HCT116 (cell line): ENCODE data around the gene STH. TPM values are rescaled to one million over a fixed set of nuclear protein-coding genes. Genes with fewer than 3 reads are reported as not detected.

Experiments
- ATAC-seq: fragments of 200-7000 bp; cut with Tn5 transposase; 2 replicates; pipeline ENCODE4 v1.9.1; 2020; ENCODE audit warnings: mild to moderate bottlenecking, moderate library complexity
- BruUV-seq: library from RNA; stranded (reverse); fragments of 400-500 nt; replicated peaks from 2 replicates; lab custom pipeline; 2021; lab: Mats Ljungman, UMichigan
- CTCF ChIA-PET: fragments of 300-600 bp; sonication (Branson Sonifier 250); formaldehyde crosslinking; loops from one replicate; lab custom pipeline; 2021; ENCODE audit warnings: antibody characterized with exemption; lab: Charles Lee
- POLR2A ChIA-PET: fragments of 300-600, 350-600 bp; sonication (Branson Sonifier 250); formaldehyde crosslinking; loops from one replicate; lab custom pipeline; 2021; ENCODE audit warnings: antibody characterized with exemption; lab: Charles Lee
- RAD21 ChIA-PET, 2 experiments: fragments of 300-600 bp; sonication (Branson Sonifier 250); formaldehyde crosslinking; loops; one replicate each; lab custom pipeline; 2023; ENCODE audit warnings: low total read pairs in 2 of 2; ENCODE audit not compliant: uncharacterized antibody in 2 of 2, unreplicated experiment in 2 of 2, low non-redundant PET in 1 of 2; lab: Charles Lee
- DNase-seq: peaks from one replicate; pipeline ENCODE4 v3.0.0-alpha.2; 2010; ENCODE audit warnings: low read depth, low spot score
- H2AFZ ChIP-seq: fragments of 200-600 bp; shearing (Covaris generic), sonication (generic); 2 replicates; pipeline ENCODE4 v1.6.1; 2017; ENCODE audit warnings: low read depth, mixed run types, mixed read lengths, antibody characterized with exemption, low read length; ENCODE audit not compliant: poor library complexity, severe bottlenecking
- H3K27ac ChIP-seq: 2 replicates; pipeline ENCODE4 v1.5.1; 2012; ENCODE audit warnings: low read depth, low read length
- H3K27me3 ChIP-seq: fragments of 200-600 bp; sonication (generic); 2 replicates; pipeline ENCODE4 v1.6.1; 2016; ENCODE audit warnings: mixed run types, low read length, mixed read lengths; ENCODE audit not compliant: insufficient read depth
- H3K36me3 ChIP-seq, 2 experiments: fragments of 200-500 bp in 1 of 2; fragments of 200-600 bp in 1 of 2; sonication (Bioruptor generic) in 1 of 2; sonication (generic) in 1 of 2; 2 replicates each; pipeline versions ENCODE4 v1.5.1 to v1.6.1; 2014 to 2016; ENCODE audit warnings: low read length in 2 of 2, inconsistent platforms in 1 of 2, mixed read lengths in 1 of 2, mixed run types in 1 of 2; ENCODE audit not compliant: insufficient read depth in 2 of 2, control insufficient read depth in 1 of 2
- H3K4me1 ChIP-seq, 2 experiments: fragments of 200-600 bp in 1 of 2; sonication (generic) in 1 of 2; 2 replicates each; pipeline versions ENCODE4 v1.5.1 to v1.6.1; 2012 to 2017; ENCODE audit warnings: low read length in 2 of 2, inconsistent platforms in 1 of 2, mild to moderate bottlenecking in 1 of 2, mixed read lengths in 1 of 2, mixed run types in 1 of 2, moderate library complexity in 1 of 2; ENCODE audit not compliant: insufficient read depth in 2 of 2, control insufficient read depth in 1 of 2
- H3K4me2 ChIP-seq: fragments of 200-600 bp; sonication (generic); 2 replicates; pipeline ENCODE4 v1.6.1; 2017; ENCODE audit warnings: mixed run types, low read length, mixed read lengths
- H3K4me3 ChIP-seq, 2 experiments: fragments of 200-600 bp in 1 of 2; sonication (generic) in 1 of 2; replicated peaks in 1 of 2; 2 replicates each; pipeline ENCODE4 v1.5.1; 2011 to 2016; ENCODE audit warnings: low read length in 2 of 2, control low read depth in 1 of 2, low read depth in 1 of 2, mild to moderate bottlenecking in 1 of 2, mixed read lengths in 1 of 2, mixed run types in 1 of 2
- H3K79me2 ChIP-seq: fragments of 200-600 bp; sonication (generic); 2 replicates; pipeline ENCODE4 v1.6.1; 2017; ENCODE audit warnings: mild to moderate bottlenecking, mixed run types, low read length, moderate library complexity, mixed read lengths; ENCODE audit not compliant: insufficient read depth
- H3K9ac ChIP-seq: fragments of 200-600 bp; sonication (generic); 2 replicates; pipeline ENCODE4 v1.6.1; 2016; ENCODE audit warnings: low read length, mixed read lengths
- H3K9me2 ChIP-seq: fragments of 200-600 bp; sonication (generic), shearing (Covaris generic); 2 replicates; pipeline ENCODE4 v1.6.1; 2017; ENCODE audit warnings: mixed run types, mild to moderate bottlenecking, moderate library complexity; ENCODE audit not compliant: insufficient read depth
- H3K9me3 ChIP-seq, 2 experiments: fragments of 200-500 bp in 1 of 2; fragments of 200-600 bp in 1 of 2; sonication (Bioruptor generic) in 1 of 2; sonication (generic) in 1 of 2; 2 replicates each; pipeline ENCODE4 v1.6.1; 2014 to 2017; ENCODE audit warnings: low read length in 2 of 2, mixed read lengths in 2 of 2, inconsistent platforms in 1 of 2, low read depth in 1 of 2, mild to moderate bottlenecking in 1 of 2, mixed run types in 1 of 2, moderate library complexity in 1 of 2; ENCODE audit not compliant: control insufficient read depth in 1 of 2, insufficient read depth in 1 of 2
- H4K20me1 ChIP-seq: fragments of 200-600 bp; sonication (generic), shearing (Covaris generic); 2 replicates; pipeline ENCODE4 v1.6.1; 2017; ENCODE audit warnings: mixed run types, mild to moderate bottlenecking, moderate library complexity; ENCODE audit not compliant: insufficient read depth
- CBX3 ChIP-seq: IDR thresholded peaks from 2 replicates; pipeline ENCODE4 v1.6.1; 2012; ENCODE audit warnings: low read depth
- CEBPB ChIP-seq: IDR thresholded peaks from 2 replicates; pipeline ENCODE4 v1.6.1; 2012; ENCODE audit warnings: low read depth
- CTCF ChIP-seq, 3 experiments: fragments of 200-600 bp in 1 of 3; sonication (generic) in 1 of 3; IDR thresholded peaks in 2 of 3; conservative IDR thresholded peaks in 1 of 3; 2 replicates each; pipeline ENCODE4 v1.5.1; 2012 to 2017; ENCODE audit warnings: low read depth in 2 of 3, low read length in 2 of 3, antibody characterized with exemption in 1 of 3, borderline replicate concordance in 1 of 3, control low read depth in 1 of 3, mild to moderate bottlenecking in 1 of 3, mixed read lengths in 1 of 3, mixed run types in 1 of 3, moderate library complexity in 1 of 3; ENCODE audit not compliant: insufficient read depth in 1 of 3
- EGR1 ChIP-seq: IDR thresholded peaks from 2 replicates; pipeline ENCODE4 v1.6.1; 2012; ENCODE audit warnings: low read depth
- ELF1 ChIP-seq: IDR thresholded peaks from 2 replicates; pipeline ENCODE4 v1.6.1; 2012; ENCODE audit warnings: low read depth, borderline replicate concordance
- EZH2 ChIP-seq: fragments of 200-600 bp; sonication (generic); IDR thresholded peaks from 2 replicates; pipeline ENCODE4 v1.6.1; 2017; ENCODE audit warnings: antibody characterized with exemption, mixed run types
- JUND ChIP-seq: IDR thresholded peaks from 2 replicates; pipeline ENCODE4 v1.6.1; 2012
- POLR2A ChIP-seq: IDR thresholded peaks from 2 replicates; pipeline ENCODE4 v1.7.0; 2011; ENCODE audit warnings: borderline replicate concordance; ENCODE audit not compliant: insufficient read depth, insufficient read length; ENCODE audit errors: extremely low read depth
- SP1 ChIP-seq: IDR thresholded peaks from 2 replicates; pipeline ENCODE4 v1.6.1; 2012; ENCODE audit warnings: low read depth
- YY1 ChIP-seq: IDR thresholded peaks from 2 replicates; pipeline ENCODE4 v1.6.1; 2011; ENCODE audit warnings: low read length, low read depth, moderate library complexity, mild to moderate bottlenecking; ENCODE audit not compliant: insufficient replicate concordance; ENCODE audit errors: extremely low read depth
- ZBTB33 ChIP-seq: IDR thresholded peaks from 2 replicates; pipeline ENCODE4 v1.6.1; 2011; ENCODE audit warnings: mild to moderate bottlenecking, low read length, moderate library complexity; ENCODE audit not compliant: insufficient replicate concordance; ENCODE audit errors: extremely low read depth
- ZFX ChIP-seq: fragments of 450-650 bp; IDR thresholded peaks from 2 replicates; pipeline ENCODE4 v1.6.1; 2017
- ZNF274 ChIP-seq: fragments of 200-500 bp; sonication (Bioruptor generic); IDR thresholded peaks from 2 replicates; pipeline ENCODE4 v1.6.1; 2014; ENCODE audit warnings: mild to moderate bottlenecking, low read depth, low read length, inconsistent platforms
- intact Hi-C: fragments of 100-400 bp; cut with micrococcal nuclease; formaldehyde crosslinking; loops from 2 replicates; pipeline ENCODE4 v1.10.0; 2022
- total RNA-seq: library from RNA; stranded (reverse); gene quantifications from one replicate; pipeline ENCODE4 v1.2.1, GENCODE V29; 2021; ENCODE audit not compliant: unreplicated experiment

STH gene
- total RNA-seq, 1 experiment from 2014 or later, result not detected

- DNase-seq (no peak), ATAC-seq (no peak)
- no peak overlapping the region for H3K4me2 ChIP-seq
- POLR2A ChIA-PET, result no interaction called here
- no peak overlapping the region for H3K27ac ChIP-seq
- H4K20me1 ChIP-seq, result peaks cover 11% of the 10 kb centered on the region; the same call in 1 of the 2 replicates
- H3K9me2 ChIP-seq, result no peaks in the 10 kb centered on the region
- H3K4me1 ChIP-seq, result peaks cover 0 to 9% of the 10 kb centered on the region in 2 experiments; a peak in 2 of 4 replicates
- H3K36me3 ChIP-seq, result peaks cover 39 to 50% of the 10 kb centered on the region in 2 experiments
- H3K79me2 ChIP-seq, result peaks cover 31% of the 10 kb centered on the region; the same call in 1 of the 2 replicates
- no peaks in the 10 kb centered on the region for H3K27me3 ChIP-seq
- no peak for TF ChIP-seq ZFX
- TF ChIP-seq EZH2, result no peak
- no peak for TF ChIP-seq ZNF274
- no peak for TF ChIP-seq ELF1
- no peak for TF ChIP-seq ZBTB33
- TF ChIP-seq CBX3, result no peak
- TF ChIP-seq POLR2A, result no peak
- TF ChIP-seq JUND, result no peak
- no peak for TF ChIP-seq SP1
- TF ChIP-seq CTCF (IDR thresholded peaks at IDR 0.05 in 2 of 3, conservative IDR thresholded peaks at IDR 0.05 in 1 of 3; ENCODE audit: borderline replicate concordance in 1 of 3, insufficient read depth in 1 of 3, low read depth in 2 of 3, low read length in 2 of 3), result no peak
- no peak for TF ChIP-seq YY1
- no peak for TF ChIP-seq CEBPB
- no peak for TF ChIP-seq EGR1
- H3K9me3 ChIP-seq, result no peaks in the 10 kb centered on the region
- no TSS peak for BruUV-seq
- H3K4me3 ChIP-seq, result no peak overlapping the region
- no peak overlapping the region for H3K9ac ChIP-seq
- intact Hi-C loops, result loop anchor here (2.0 kb wide), 2 partner anchors 17 to 169 kb away; no protein-coding TSS in a partner anchor
- RAD21 ChIA-PET, result interaction anchor here in 1 of 2 experiments (1.0 to 1.3 kb wide), 2 partner anchors 143 to 169 kb away, joined by 3 to 4 read pairs; no protein-coding TSS in a partner anchor
- CTCF ChIA-PET, result interaction anchor here (0.8 to 2.5 kb wide), 19 partner anchors 10 to 792 kb away, joined by 3 to 45 read pairs (median 6); no protein-coding TSS in a partner anchor
- H2AFZ ChIP-seq, result no peak overlapping the region
Observed at GRCh38 chr17:46043606-46044005, 44.6 kb downstream of the STH start.
